Activated CD4-positive, alpha-beta memory T cell treated with anti-CD3 and anti-CD28 coated beads for 36 hours (primary cell): ENCODE results near the gene RRAS2. TPM values are rescaled to one million over a fixed set of nuclear protein-coding genes. Genes with fewer than 3 reads are reported as not detected.
"Not testable (repeated sequence)": the region's sequence is repeated elsewhere in the genome, so short reads cannot be mapped to it uniquely, and the experiment has no call there.

Experiments used
- CTCF ChIA-PET: fragments of 350-600 bp; sonication (Branson Sonifier 250); formaldehyde crosslinking; loops from one replicate; lab custom pipeline; 2021; ENCODE audit warnings: antibody characterized with exemption, inconsistent platforms; lab: Charles Lee
- POLR2A ChIA-PET: fragments of 350-600 bp; sonication (Branson Sonifier 250); formaldehyde crosslinking; loops from one replicate; lab custom pipeline; 2021; ENCODE audit warnings: antibody characterized with exemption; lab: Charles Lee
- DNase-seq: peaks from one replicate; pipeline ENCODE4 v3.0.0-alpha.2; 2020
- H3K27ac Mint-ChIP-seq: one replicate; pipeline ENCODE4 v1.8.0; 2021; ENCODE audit warnings: mixed read lengths
- H3K27me3 Mint-ChIP-seq: one replicate; pipeline ENCODE4 v1.8.0; 2021; ENCODE audit warnings: mixed read lengths
- H3K36me3 Mint-ChIP-seq: one replicate; pipeline ENCODE4 v1.8.0; 2021; ENCODE audit warnings: mixed read lengths
- H3K4me1 Mint-ChIP-seq: one replicate; pipeline ENCODE4 v1.8.0; 2021; ENCODE audit warnings: low read depth, mixed read lengths
- H3K4me3 Mint-ChIP-seq: one replicate; pipeline ENCODE4 v1.8.0; 2021; ENCODE audit warnings: mild to moderate bottlenecking, mixed read lengths
- H3K9me3 Mint-ChIP-seq: one replicate; pipeline ENCODE4 v1.8.0; 2021; ENCODE audit warnings: mixed read lengths
- intact Hi-C: fragments of 100-400 bp; cut with micrococcal nuclease; formaldehyde crosslinking; loops from one replicate; pipeline ENCODE4 v1.15.1; 2023
- total RNA-seq, 2 experiments: library from RNA; stranded (reverse); gene quantifications; one replicate each; pipeline ENCODE4 v1.2.3, GENCODE V29; 2021

The RRAS2 gene
- total RNA-seq, 2 experiments from 2014 or later, result 37.7 to 39.5 TPM

DNA sequence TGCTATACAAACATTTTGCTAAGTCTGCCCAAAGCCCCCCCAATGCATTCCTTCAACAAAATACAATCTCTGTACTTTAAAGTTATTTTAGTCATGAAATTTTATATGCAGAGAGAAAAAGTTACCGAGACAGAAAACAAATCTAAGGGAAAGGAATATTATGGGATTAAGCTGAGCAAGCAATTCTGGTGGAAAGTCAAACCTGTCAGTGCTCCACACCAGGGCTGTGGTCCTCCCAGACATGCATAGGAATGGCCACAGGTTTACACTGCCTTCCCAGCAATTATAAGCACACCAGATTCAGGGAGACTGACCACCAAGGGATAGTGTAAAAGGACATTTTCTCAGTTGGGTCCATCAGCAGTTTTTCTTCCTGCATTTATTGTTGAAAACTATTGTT lies 92.4 kb downstream of the RRAS2 start:
- peaks cover 18% of the 10 kb centered on the region for H3K36me3 Mint-ChIP-seq
- intact Hi-C loops, result no loop called here
- no peaks in the 10 kb centered on the region for H3K27me3 Mint-ChIP-seq
- CTCF ChIA-PET, result no interaction called here
- no peaks in the 10 kb centered on the region for H3K9me3 Mint-ChIP-seq
- no peak for DNase-seq
- H3K4me1 Mint-ChIP-seq, result peaks cover 19% of the 10 kb centered on the region
- POLR2A ChIA-PET, result no interaction called here
- H3K27ac Mint-ChIP-seq, result no peak overlapping the region
- no peak overlapping the region for H3K4me3 Mint-ChIP-seq

DNA sequence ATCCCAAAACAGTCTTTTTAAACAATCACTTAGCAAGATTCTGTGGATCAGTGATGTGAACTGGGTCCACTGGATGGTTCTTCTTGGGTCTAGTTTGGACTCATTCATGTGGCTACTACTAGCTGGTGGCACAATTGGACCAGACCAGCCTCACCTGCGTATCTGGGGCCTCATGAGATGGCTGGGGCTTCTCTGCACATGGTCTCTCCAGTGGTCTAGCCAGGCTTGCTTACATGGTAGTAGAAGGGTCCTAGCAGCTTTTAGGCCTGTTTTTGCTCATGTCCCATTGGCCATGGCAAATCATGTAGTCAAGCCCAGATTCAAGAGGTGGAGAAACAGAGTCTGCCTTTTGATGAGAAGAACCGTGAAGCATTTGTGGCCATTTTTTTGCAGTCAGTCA lies 94.0 kb downstream of the RRAS2 start:
- ChIA-PET POLR2A (no interaction called here), CTCF (no interaction called here)
- H3K9me3 Mint-ChIP-seq, result no peaks in the 10 kb centered on the region
- no peak for DNase-seq
- H3K4me3 Mint-ChIP-seq, result no peak overlapping the region
- no peak overlapping the region for H3K27ac Mint-ChIP-seq
- no peaks in the 10 kb centered on the region for H3K27me3 Mint-ChIP-seq
- peaks cover 18% of the 10 kb centered on the region for H3K36me3 Mint-ChIP-seq
- intact Hi-C loops, result no loop called here
- peaks cover 3% of the 10 kb centered on the region for H3K4me1 Mint-ChIP-seq

DNA sequence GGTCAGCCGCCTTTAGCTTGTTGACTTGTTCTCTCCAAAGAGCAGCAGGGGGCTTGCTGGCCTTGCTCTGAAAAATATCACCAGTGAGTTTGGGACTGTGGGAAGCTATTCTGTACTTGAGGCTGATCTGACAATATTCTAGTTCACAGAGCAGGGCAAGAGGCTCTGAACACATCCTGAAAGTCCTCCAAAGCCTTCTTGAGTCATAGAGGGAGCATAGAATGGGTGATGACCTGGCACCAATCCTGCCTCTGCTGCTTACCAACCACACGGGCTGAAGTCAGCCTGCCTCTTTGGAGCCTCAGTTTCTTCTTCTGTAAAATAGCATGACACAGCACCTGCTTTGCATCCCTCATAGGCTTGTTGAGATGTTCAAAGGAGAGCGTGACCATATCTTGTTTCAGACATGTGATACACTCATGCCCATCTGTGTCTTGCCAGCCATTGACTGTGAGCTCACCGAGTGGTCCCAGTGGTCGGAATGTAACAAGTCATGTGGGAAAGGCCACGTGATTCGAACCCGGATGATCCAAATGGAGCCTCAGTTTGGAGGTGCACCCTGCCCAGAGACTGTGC lies 96.6 kb downstream of the RRAS2 start:
- no peaks in the 10 kb centered on the region for H3K27me3 Mint-ChIP-seq
- no peak overlapping the region for H3K4me3 Mint-ChIP-seq
- ChIA-PET POLR2A (no interaction called here), CTCF (interaction anchor here (0.7 to 0.9 kb wide), 2 partner anchors 306 to 539 kb away, joined by 3 to 4 read pairs; no protein-coding TSS in a partner anchor)
- H3K4me1 Mint-ChIP-seq, result no peaks in the 10 kb centered on the region
- intact Hi-C loops, result no loop called here
- no peak overlapping the region for H3K27ac Mint-ChIP-seq
- no peaks in the 10 kb centered on the region for H3K9me3 Mint-ChIP-seq
- peaks cover 18% of the 10 kb centered on the region for H3K36me3 Mint-ChIP-seq
- DNase-seq, result no peak

DNA sequence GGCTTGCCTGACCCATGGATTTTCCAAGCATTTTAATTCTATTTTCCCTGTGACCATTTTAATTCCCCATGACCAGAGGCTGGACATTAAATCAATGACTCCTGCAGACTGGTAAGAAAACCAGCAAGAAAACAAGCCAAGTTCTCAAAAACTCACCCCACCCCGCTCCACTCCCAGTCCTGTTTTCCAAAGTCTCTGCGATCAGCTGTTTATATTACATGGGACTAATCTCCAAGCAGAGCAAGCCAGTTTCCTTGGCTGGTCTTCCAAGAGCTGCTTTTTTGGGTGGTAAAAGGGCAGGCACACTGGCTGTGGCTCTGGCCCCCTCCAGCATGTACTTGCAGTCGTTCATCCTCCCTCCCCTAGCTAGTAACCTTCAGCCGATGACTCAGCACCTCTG lies 97.9 kb downstream of the RRAS2 start:
- intact Hi-C loops, result no loop called here
- Mint-ChIP-seq H3K27ac (no peak overlapping the region), H3K9me3 (no peaks in the 10 kb centered on the region), H3K36me3 (peaks cover 17% of the 10 kb centered on the region), H3K4me1 (no peaks in the 10 kb centered on the region), H3K27me3 (no peaks in the 10 kb centered on the region), H3K4me3 (no peak overlapping the region)
- DNase-seq, result no peak
- ChIA-PET POLR2A (no interaction called here), CTCF (no interaction called here)

DNA sequence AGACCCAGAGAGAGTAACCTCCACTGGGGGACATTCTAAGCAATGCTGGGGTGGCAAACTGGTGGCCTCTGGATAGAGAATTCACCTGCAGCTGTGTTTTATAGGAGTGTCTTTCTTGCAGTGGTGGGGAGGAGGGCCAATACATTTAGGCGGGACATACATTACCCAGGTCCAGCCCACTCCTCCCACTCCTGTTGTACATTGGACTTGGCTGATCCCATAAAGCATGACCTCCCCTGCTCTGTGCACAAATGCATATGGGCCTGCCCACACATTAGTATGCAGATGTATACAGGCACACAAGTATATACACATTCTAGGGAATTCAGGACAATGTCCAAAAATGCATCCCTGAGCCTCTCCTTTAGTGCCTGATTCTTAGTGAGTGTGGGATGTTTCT lies 99.1 kb downstream of the RRAS2 start:
- ChIA-PET POLR2A (no interaction called here), CTCF (no interaction called here)
- no peak overlapping the region for H3K27ac Mint-ChIP-seq
- no peaks in the 10 kb centered on the region for H3K27me3 Mint-ChIP-seq
- H3K4me1 Mint-ChIP-seq, result no peaks in the 10 kb centered on the region
- intact Hi-C loops, result no loop called here
- peaks cover 10% of the 10 kb centered on the region for H3K36me3 Mint-ChIP-seq
- H3K9me3 Mint-ChIP-seq, result no peaks in the 10 kb centered on the region
- H3K4me3 Mint-ChIP-seq, result no peak overlapping the region
- no peak for DNase-seq

DNA sequence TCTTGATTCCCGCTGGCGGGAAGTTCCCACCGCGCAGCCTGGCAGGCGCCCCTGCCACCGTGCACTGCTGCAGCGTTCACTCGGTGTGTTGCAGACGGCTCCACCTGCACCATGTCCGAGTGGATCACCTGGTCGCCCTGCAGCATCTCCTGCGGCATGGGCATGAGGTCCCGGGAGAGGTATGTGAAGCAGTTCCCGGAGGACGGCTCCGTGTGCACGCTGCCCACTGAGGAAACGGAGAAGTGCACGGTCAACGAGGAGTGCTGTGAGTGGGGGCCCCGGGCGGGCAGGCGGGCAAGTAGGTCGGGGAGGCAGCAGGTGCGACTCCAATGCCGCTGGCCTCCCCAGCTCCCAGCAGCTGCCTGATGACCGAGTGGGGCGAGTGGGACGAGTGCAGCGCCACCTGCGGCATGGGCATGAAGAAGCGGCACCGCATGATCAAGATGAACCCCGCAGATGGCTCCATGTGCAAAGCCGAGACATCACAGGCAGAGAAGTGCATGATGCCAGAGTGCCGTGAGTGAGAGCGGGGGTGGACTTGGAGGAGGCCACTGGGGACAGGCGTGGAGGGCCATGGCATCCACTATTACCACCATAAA lies 99.7 kb downstream of the RRAS2 start:
- Mint-ChIP-seq H3K4me3 (no peak overlapping the region), H3K27ac (no peak overlapping the region), H3K27me3 (no peaks in the 10 kb centered on the region), H3K36me3 (peaks cover 8% of the 10 kb centered on the region), H3K9me3 (no peaks in the 10 kb centered on the region), H3K4me1 (no peaks in the 10 kb centered on the region)
- intact Hi-C loops, result no loop called here
- ChIA-PET CTCF (no interaction called here), POLR2A (no interaction called here)
- DNase-seq, result no peak

DNA sequence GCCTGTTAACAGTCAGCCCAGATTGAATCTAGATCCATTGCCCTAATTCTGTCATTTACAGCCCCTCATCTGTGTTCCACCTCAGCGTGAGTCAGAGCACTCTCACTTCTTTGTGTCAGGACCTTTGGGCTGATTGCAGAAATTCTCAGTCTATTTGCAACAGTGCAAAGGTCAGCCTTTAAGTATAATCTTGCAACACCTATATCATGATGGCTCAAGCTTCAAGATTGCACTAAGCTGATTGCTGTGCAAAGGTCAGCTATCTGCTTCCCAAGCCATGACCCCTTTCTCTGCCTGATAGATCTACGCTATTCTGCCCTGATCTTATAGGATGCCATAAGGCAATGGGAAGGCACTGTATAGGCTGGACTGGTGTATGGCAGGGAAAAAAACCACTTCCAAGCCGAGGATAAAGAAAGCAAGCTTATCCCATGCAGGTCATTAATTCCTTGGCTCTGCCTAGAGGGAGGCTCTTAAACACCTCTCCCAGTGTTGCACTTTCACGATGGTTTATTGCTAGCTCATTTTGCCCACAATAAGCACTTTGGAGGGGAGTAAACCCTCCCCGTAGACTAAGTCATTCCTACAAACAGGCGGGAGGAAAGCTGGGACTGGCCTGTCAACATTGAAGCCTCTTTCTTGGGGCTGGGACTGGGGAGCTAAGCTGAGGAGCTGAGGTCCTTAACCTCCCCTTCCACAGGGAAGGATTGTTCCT lies 100.6 kb downstream of the RRAS2 start:
- no peaks in the 10 kb centered on the region for H3K4me1 Mint-ChIP-seq

DNA sequence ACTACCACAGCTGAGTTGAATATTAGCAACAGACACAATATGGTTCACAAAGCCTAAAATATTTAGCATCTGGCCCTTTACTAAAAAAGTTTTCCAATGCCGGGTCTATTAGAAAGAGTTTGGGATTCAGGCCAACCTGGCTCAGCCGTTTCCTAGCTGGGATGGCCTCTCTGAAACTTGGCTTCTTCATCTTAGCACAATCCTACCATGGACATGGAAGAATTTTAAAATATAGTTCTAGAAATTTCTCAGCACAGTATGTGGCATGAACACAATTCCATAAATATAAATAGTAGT lies 103.8 kb downstream of the RRAS2 start:
- H3K9me3 Mint-ChIP-seq, result no peaks in the 10 kb centered on the region

More for the DNA sequence above, 100.6 kb downstream of the RRAS2 start:
- ChIA-PET CTCF (no interaction called here), POLR2A (no interaction called here)
- Mint-ChIP-seq H3K9me3 (no peaks in the 10 kb centered on the region), H3K27me3 (no peaks in the 10 kb centered on the region), H3K36me3 (peaks cover 7% of the 10 kb centered on the region), H3K4me3 (no peak overlapping the region), H3K27ac (no peak overlapping the region)
- DNase-seq, result no peak
- intact Hi-C loops, result no loop called here

DNA sequence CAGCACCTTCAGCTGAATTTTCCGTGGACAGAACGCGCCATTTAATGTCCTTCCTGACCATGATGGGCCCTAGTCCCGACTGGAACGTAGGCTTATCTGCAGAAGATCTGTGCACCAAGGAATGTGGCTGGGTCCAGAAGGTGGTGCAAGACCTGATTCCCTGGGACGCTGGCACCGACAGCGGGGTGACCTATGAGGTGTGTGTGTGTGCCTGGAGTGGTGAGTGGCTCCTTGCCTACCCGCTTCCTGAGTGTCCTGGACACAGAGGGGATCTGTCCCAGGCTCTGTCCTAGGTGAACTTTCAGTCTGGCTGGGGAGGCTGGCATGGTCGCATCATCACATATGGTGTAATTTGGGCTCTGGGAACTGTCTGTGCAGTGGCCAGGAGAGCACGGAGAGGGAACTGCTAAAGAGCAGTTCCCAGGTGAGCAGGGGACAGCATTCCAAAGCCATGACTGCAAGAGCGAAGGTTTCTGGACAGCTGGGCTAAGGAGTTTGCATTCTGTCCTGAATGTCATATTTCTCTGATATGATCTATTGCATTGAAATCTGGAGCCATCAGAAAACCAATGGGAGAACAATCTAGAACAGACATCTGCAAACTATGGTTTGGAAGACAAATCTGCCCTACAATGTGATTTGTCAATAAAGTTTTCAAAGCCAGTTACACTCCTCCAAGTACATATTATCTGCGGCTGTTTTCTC lies 104.3 kb downstream of the RRAS2 start:
- CTCF ChIA-PET, result interaction anchor here (1.4 to 5.2 kb wide), 3 partner anchors 201 to 482 kb away, joined by 4 to 77 read pairs (median 34); no protein-coding TSS in a partner anchor
- H3K36me3 Mint-ChIP-seq, result peaks cover 3% of the 10 kb centered on the region

More for the DNA sequence above, 103.8 kb downstream of the RRAS2 start:
- ChIA-PET POLR2A (no interaction called here), CTCF (no interaction called here)
- Mint-ChIP-seq H3K36me3 (peaks cover 3% of the 10 kb centered on the region), H3K27ac (no peak overlapping the region), H3K27me3 (no peaks in the 10 kb centered on the region), H3K4me1 (no peaks in the 10 kb centered on the region), H3K4me3 (no peak overlapping the region)
- intact Hi-C loops, result no loop called here
- no peak for DNase-seq

DNA sequence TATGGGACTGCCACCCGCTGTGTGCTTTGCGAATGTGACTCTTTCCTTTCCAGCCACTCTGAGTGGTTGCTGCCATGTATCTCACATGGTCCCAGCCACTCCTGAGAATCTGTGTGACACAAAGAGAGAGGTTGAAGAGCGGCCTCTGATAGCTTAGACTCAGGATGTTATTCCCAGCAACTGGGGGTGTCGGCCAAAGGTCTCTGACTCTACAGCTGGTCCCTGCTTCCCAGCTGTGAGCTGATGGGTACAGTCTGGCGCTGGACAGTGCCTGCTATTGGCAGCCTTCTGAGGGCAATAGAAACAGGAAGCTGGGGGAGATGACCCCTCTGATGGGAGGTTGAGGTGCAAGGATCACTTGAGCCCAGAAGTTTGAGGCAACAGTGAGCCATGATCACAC lies 105.1 kb downstream of the RRAS2 start:
- H3K4me1 Mint-ChIP-seq, result peaks cover 5% of the 10 kb centered on the region
- no peak for DNase-seq
- peaks cover 3% of the 10 kb centered on the region for H3K36me3 Mint-ChIP-seq
- CTCF ChIA-PET, result interaction anchor here (0.7 to 5.2 kb wide), 4 partner anchors 202 to 481 kb away, joined by 3 to 77 read pairs (median 19); no protein-coding TSS in a partner anchor
- intact Hi-C loops, result no loop called here
- no peak overlapping the region for H3K4me3 Mint-ChIP-seq
- H3K9me3 Mint-ChIP-seq, result no peaks in the 10 kb centered on the region
- no peak overlapping the region for H3K27ac Mint-ChIP-seq
- POLR2A ChIA-PET, result no interaction called here
- H3K27me3 Mint-ChIP-seq, result no peaks in the 10 kb centered on the region

More for the DNA sequence above, 104.3 kb downstream of the RRAS2 start:
- H3K27me3 Mint-ChIP-seq, result no peaks in the 10 kb centered on the region
- no peak overlapping the region for H3K4me3 Mint-ChIP-seq
- POLR2A ChIA-PET, result no interaction called here
- no peaks in the 10 kb centered on the region for H3K9me3 Mint-ChIP-seq
- DNase-seq, result no peak
- H3K4me1 Mint-ChIP-seq, result no peaks in the 10 kb centered on the region
- intact Hi-C loops, result no loop called here
- H3K27ac Mint-ChIP-seq, result no peak overlapping the region

DNA sequence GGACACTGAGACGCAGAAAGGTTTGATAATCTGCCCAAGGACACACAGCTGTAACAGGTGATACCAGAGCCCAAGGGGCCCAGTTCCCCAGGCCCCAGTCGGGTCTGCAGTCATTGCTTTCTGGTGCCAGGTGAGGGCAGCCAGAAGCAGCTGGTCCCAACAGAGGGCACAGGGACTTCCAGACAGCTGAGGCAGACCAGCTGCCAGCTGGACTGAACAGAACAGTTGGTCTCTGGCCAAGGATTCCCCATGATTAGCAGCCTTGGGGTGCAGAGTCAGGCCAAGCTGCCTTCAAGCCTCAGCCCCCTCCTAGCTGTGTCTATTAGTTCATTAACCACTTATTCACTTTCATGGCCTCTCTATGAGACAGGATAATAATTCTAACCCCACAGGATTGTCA lies 105.6 kb downstream of the RRAS2 start:
- Mint-ChIP-seq H3K4me3 (no peak overlapping the region), H3K4me1 (peaks cover 9% of the 10 kb centered on the region), H3K9me3 (no peaks in the 10 kb centered on the region), H3K27ac (no peak overlapping the region), H3K27me3 (no peaks in the 10 kb centered on the region), H3K36me3 (peaks cover 3% of the 10 kb centered on the region)
- CTCF ChIA-PET, result interaction anchor here (0.7 to 5.2 kb wide), 5 partner anchors 104 to 481 kb away, joined by 3 to 77 read pairs (median 4); no protein-coding TSS in a partner anchor
- intact Hi-C loops, result no loop called here
- POLR2A ChIA-PET, result no interaction called here
- no peak for DNase-seq

DNA sequence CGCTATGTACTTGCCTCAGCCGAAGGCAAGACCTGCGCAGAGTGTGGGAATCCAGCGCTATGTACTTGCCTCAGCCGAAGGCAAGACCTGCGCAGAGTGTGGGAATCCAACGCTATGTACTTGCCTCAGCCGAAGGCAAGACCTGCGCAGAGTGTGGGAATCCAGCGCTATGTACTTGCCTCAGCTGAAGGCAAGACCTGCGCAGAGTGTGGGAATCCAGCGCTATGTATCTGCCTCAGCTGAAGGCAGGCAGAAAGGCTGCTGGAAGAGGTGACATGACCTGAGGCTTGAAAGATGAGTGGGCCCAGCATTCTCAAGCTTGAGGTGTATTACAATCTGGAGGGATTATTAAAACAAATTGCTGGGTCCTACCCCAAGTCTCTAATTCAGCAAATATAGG lies 106.5 kb downstream of the RRAS2 start:
- POLR2A ChIA-PET, H3K36me3 Mint-ChIP-seq, H3K9me3 Mint-ChIP-seq, H3K27ac Mint-ChIP-seq, H3K27me3 Mint-ChIP-seq, DNase-seq, H3K4me3 Mint-ChIP-seq, intact Hi-C loops: not testable (repeated sequence)
- peaks cover 19% of the 10 kb centered on the region for H3K4me1 Mint-ChIP-seq
- CTCF ChIA-PET, result interaction anchor here (0.9 to 5.2 kb wide), 3 partner anchors 103 to 480 kb away, joined by 3 to 77 read pairs (median 34); no protein-coding TSS in a partner anchor
